PC-3 (cell line): ENCODE data around the gene TMEM215. TPM values are rescaled to one million over a fixed set of nuclear protein-coding genes. Genes with fewer than 3 reads are reported as not detected.

ENCODE experiments used
- ATAC-seq: fragments of 200-7000 bp; cut with Tn5 transposase; 2 replicates; pipeline ENCODE4 v1.9.1; 2020; ENCODE audit warnings: mild to moderate bottlenecking, moderate library complexity
- Bru-seq: library from RNA; stranded (reverse); fragments of 400-500 nt; gene quantifications from one replicate; lab custom pipeline; 2021; lab: Mats Ljungman, UMichigan
- BruChase-seq, 2 experiments: library from RNA; stranded (reverse); fragments of 400-500 nt; gene quantifications; one replicate each; lab custom pipeline; 2021; lab: Mats Ljungman, UMichigan
- BruUV-seq: library from RNA; stranded (reverse); fragments of 400-500 nt; replicated peaks from 2 replicates; lab custom pipeline; 2021; lab: Mats Ljungman, UMichigan
- CTCF ChIA-PET: fragments of 300-600 bp; sonication (Branson Sonifier 250); formaldehyde crosslinking; loops from one replicate; lab custom pipeline; 2022; ENCODE audit warnings: antibody characterized with exemption; lab: Charles Lee
- POLR2A ChIA-PET: fragments of 300-600 bp; sonication (Branson Sonifier 250); formaldehyde crosslinking; loops from one replicate; lab custom pipeline; 2022; ENCODE audit warnings: antibody characterized with exemption; ENCODE audit not compliant: unreplicated experiment; lab: Charles Lee
- DNase-seq: peaks from one replicate; pipeline ENCODE4 v3.0.0-alpha.2; 2015
- H2AFZ ChIP-seq: fragments of 300-600 bp; sonication (generic); 2 replicates; pipeline ENCODE4 v1.6.0; 2016; ENCODE audit warnings: antibody characterized with exemption, low read length
- H3F3A ChIP-seq: fragments of 300-600 bp; sonication (generic); one replicate; pipeline ENCODE4 v1.6.0; 2017; ENCODE audit warnings: antibody characterized with exemption, low read length, control low read depth, mild to moderate bottlenecking; ENCODE audit not compliant: unreplicated experiment
- H3K27ac ChIP-seq: fragments of 300-600 bp; sonication (generic); 2 replicates; pipeline ENCODE4 v1.5.1; 2016; ENCODE audit warnings: mild to moderate bottlenecking, low read length
- H3K27me3 ChIP-seq: fragments of 300-600 bp; sonication (generic); 2 replicates; pipeline ENCODE4 v1.6.1; 2016; ENCODE audit warnings: low read length, mixed read lengths
- H3K36me3 ChIP-seq: fragments of 300-600 bp; sonication (generic); 2 replicates; pipeline ENCODE4 v1.6.1; 2016; ENCODE audit warnings: low read depth, mixed run types, low read length, mixed read lengths
- H3K4me1 ChIP-seq: fragments of 300-600 bp; sonication (generic); 2 replicates; pipeline ENCODE4 v1.5.1; 2016; ENCODE audit warnings: low read length; ENCODE audit not compliant: insufficient read depth
- H3K4me2 ChIP-seq: fragments of 300-600 bp; sonication (generic); 2 replicates; pipeline ENCODE4 v1.6.0; 2016; ENCODE audit warnings: low read length
- H3K4me3 ChIP-seq: fragments of 300-600 bp; sonication (generic); 2 replicates; pipeline ENCODE4 v1.5.1; 2016; ENCODE audit warnings: mild to moderate bottlenecking, low read length, mixed read lengths
- H3K79me2 ChIP-seq: fragments of 300-600 bp; sonication (generic); 2 replicates; pipeline ENCODE4 v1.6.1; 2017; ENCODE audit warnings: low read length, mixed read lengths
- H3K9ac ChIP-seq: fragments of 300-600 bp; sonication (generic); 2 replicates; pipeline ENCODE4 v1.6.0; 2016; ENCODE audit warnings: mild to moderate bottlenecking, low read length
- H3K9me2 ChIP-seq: fragments of 300-600 bp; sonication (generic); replicated peaks from 2 replicates; pipeline ENCODE4 v1.6.1; 2016; ENCODE audit warnings: mixed run types, low read length, mixed read lengths
- H3K9me3 ChIP-seq: fragments of 300-600 bp; sonication (generic); 2 replicates; pipeline ENCODE4 v1.6.1; 2016; ENCODE audit warnings: low read length, mixed read lengths
- H4K20me1 ChIP-seq: fragments of 300-600 bp; sonication (generic); 2 replicates; pipeline ENCODE4 v1.6.1; 2016; ENCODE audit warnings: low read length, mixed read lengths
- CTCF ChIP-seq: fragments of 300-600 bp; sonication (generic); conservative IDR thresholded peaks from 2 replicates; pipeline ENCODE4 v1.5.1; 2017; ENCODE audit warnings: antibody characterized with exemption, low read depth, mild to moderate bottlenecking, low read length
- EZH2 ChIP-seq: fragments of 300-600 bp; sonication (generic); IDR thresholded peaks from one replicate; pipeline ENCODE4 v1.6.1; 2017; ENCODE audit warnings: antibody characterized with exemption, mild to moderate bottlenecking, low read length; ENCODE audit not compliant: unreplicated experiment
- EZH2phosphoT487 ChIP-seq: fragments of 300-600 bp; sonication (generic); IDR thresholded peaks from 2 replicates; pipeline ENCODE4 v1.6.1; 2018; ENCODE audit warnings: mild to moderate bottlenecking, antibody characterized with exemption, low read length, borderline replicate concordance
- intact Hi-C: fragments of 100-400 bp; cut with micrococcal nuclease; formaldehyde crosslinking; loops from 2 replicates; pipeline ENCODE4 v1.9.0; 2023
- long read RNA-seq: library from polyadenylated mRNA; unstranded; transcript quantifications from one replicate; pipeline ENCODE4 v2.0.0, GENCODE V29; 2021; ENCODE audit not compliant: unreplicated experiment
- total RNA-seq: library from RNA; depleted of rRNA; stranded (reverse); fragments of >200 nt; gene quantifications from 2 replicates; pipeline ENCODE4 v1.2.3, GENCODE V29; 2014; rRNA removed

Gene TMEM215, protein sequence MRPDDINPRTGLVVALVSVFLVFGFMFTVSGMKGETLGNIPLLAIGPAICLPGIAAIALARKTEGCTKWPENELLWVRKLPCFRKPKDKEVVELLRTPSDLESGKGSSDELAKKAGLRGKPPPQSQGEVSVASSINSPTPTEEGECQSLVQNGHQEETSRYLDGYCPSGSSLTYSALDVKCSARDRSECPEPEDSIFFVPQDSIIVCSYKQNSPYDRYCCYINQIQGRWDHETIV
- total RNA-seq (not detected in 2 replicates), Bru-seq, nascent RNA (not detected), BruChase-seq, experiment 1, labeled RNA remaining after a 6-hour chase (not detected), BruChase-seq, experiment 2, labeled RNA remaining after a 2-hour chase (not detected)
- long read RNA-seq: 0 reads

- Histone ChIP-seq H3K36me3 (no peaks in the 10 kb centered on the region), H3K27ac (no peak within 1 kb of the TSS), H3K4me1 (no peaks in the 10 kb centered on the region), H3K79me2 (no peaks in the 10 kb centered on the region), H4K20me1 (no peaks in the 10 kb centered on the region), H3K9me2 (no peaks in the 10 kb centered on the region), H3K9ac (no peak within 1 kb of the TSS), H3K27me3 (peaks cover 88% of the 10 kb centered on the region), H2AFZ (no peak within 1 kb of the TSS), H3K4me2 (no peak within 1 kb of the TSS), H3F3A (no peaks in the 10 kb centered on the region), H3K9me3 (no peaks in the 10 kb centered on the region), H3K4me3 (no peak within 1 kb of the TSS)
- no peak for DNase-seq
- POLR2A ChIA-PET: no interaction called here
- CTCF ChIA-PET: no interaction called here
- TF ChIP-seq EZH2phosphoT487: no peak
- no peak for TF ChIP-seq EZH2
- TF ChIP-seq CTCF: no peak
- ATAC-seq: no peak
- no TSS peak for BruUV-seq
- intact Hi-C loops: no loop called here
Measured at GRCh38 chr9:32783168-32783891, at the start of gene TMEM215. TMEM215 (plus strand) TSS chr9:32783540; CDS start chr9:32784184, 644 bp downstream.

- CTCF ChIA-PET: no interaction called here
- Histone ChIP-seq H3K79me2 (no peaks in the 10 kb centered on the region), H3K4me3 (no peak overlapping the region), H3K27ac (no peak overlapping the region), H4K20me1 (no peaks in the 10 kb centered on the region), H2AFZ (no peak overlapping the region), H3K4me1 (no peaks in the 10 kb centered on the region), H3K27me3 (no peaks in the 10 kb centered on the region), H3F3A (no peaks in the 10 kb centered on the region), H3K9me3 (no peaks in the 10 kb centered on the region), H3K4me2 (no peak overlapping the region), H3K9me2 (no peaks in the 10 kb centered on the region), H3K9ac (no peak overlapping the region), H3K36me3 (no peaks in the 10 kb centered on the region)
- intact Hi-C loops: no loop called here
- ATAC-seq (no peak), DNase-seq (no peak)
- TF ChIP-seq EZH2 (no peak), EZH2phosphoT487 (no peak), CTCF (no peak)
- no TSS peak for BruUV-seq
- POLR2A ChIA-PET: no interaction called here
Measured at GRCh38 chr9:32735476-32735875, 47.9 kb upstream of the TMEM215 start.

DNA sequence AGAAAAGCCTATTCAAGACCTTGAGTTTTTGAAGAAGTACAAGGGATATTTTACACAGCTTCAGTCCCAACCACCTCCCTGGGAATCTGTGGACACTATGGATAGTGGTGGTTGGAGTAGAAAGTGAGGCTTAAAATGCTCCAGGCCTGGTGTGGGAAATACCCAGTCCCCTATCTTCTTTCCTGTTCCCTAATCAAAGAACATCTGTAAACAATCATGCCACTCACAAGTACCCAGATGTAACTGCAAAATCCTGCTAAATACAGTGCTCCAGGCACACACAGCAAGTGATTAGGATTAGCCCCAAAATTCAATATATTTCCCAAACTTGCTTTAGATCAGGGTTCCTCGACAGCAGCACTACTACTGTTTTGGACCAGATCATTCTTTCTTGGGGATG lies 46.0 kb upstream of the TMEM215 start:
- H3K36me3 ChIP-seq: no peaks in the 10 kb centered on the region
- CTCF ChIA-PET: no interaction called here
- DNase-seq (no peak), ATAC-seq (no peak)
- no peak overlapping the region for H3K9ac ChIP-seq
- TF ChIP-seq EZH2phosphoT487: no peak
- TF ChIP-seq EZH2: no peak
- no peak for TF ChIP-seq CTCF
- no peaks in the 10 kb centered on the region for H3F3A ChIP-seq
- no peaks in the 10 kb centered on the region for H3K9me3 ChIP-seq
- no peak overlapping the region for H3K27ac ChIP-seq
- H2AFZ ChIP-seq: no peak overlapping the region
- H3K79me2 ChIP-seq: no peaks in the 10 kb centered on the region
- H3K9me2 ChIP-seq: no peaks in the 10 kb centered on the region
- H3K4me2 ChIP-seq: no peak overlapping the region
- H4K20me1 ChIP-seq: no peaks in the 10 kb centered on the region
- peaks cover 12% of the 10 kb centered on the region for H3K4me1 ChIP-seq
- H3K27me3 ChIP-seq: no peaks in the 10 kb centered on the region
- POLR2A ChIA-PET: no interaction called here
- no TSS peak for BruUV-seq
- H3K4me3 ChIP-seq: no peak overlapping the region
- intact Hi-C loops: no loop called here
